ENCODE results near the gene PHF21A. TPM values are rescaled to one million over a fixed set of nuclear protein-coding genes. Genes with fewer than 3 reads are reported as not detected.

PHF21A gene
- total and polyA plus RNA-seq, 2 of the 8 experiments (the other 6 are each of a cell fraction or from before 2014, with no cell fraction given), result 17.6 to 40.3 TPM

DNA sequence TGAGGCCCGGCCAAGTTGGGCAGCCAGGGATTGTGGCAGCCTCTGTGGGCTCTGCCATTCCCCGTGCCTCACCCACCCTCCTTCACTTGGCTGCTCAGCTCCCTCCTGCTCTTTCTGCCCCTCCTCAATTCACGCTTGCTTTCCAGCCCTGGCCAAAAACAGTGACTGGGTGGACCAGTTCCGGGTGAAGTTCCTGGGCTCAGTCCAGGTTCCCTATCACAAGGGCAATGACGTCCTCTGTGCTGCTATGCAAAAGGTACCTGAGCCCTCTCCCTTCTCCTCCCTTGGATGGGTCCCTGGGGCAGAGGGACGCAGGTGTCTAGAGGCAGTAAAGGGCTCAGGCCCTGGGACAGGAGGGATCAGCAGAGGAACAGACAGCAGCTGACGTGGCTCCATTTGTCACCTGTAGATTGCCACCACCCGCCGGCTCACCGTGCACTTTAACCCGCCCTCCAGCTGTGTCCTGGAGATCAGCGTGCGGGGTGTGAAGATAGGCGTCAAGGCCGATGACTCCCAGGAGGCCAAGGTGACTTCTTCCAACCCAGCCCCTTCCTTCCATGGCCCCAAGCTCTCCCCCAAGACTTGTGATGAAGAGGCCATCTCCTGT, 216.8 kb downstream of the PHF21A start:
- no peak overlapping the region for H4K5ac ChIP-seq (ENCODE audit: insufficient read length, low read depth, low read length)
- H3K23me2 ChIP-seq (ENCODE audit: low read depth, low read length), result peaks cover 9% of the 10 kb centered on the region
- no peak overlapping the region for H4K91ac ChIP-seq (replicated peaks; ENCODE audit: insufficient read length, low read length)
- no peak overlapping the region for H2BK5ac ChIP-seq (ENCODE audit: low read depth, low read length)
- H3K23ac ChIP-seq (ENCODE audit: insufficient read length), result no peak overlapping the region
- no peak overlapping the region for H2AFZ ChIP-seq (ENCODE audit: low read length)
- DNase-seq (ENCODE audit: low read depth in 1 of 2, low spot score in 2 of 2) (no peak), FAIRE-seq (no peak)
- H3K79me1 ChIP-seq (ENCODE audit: low read depth, low read length), result peaks cover 2% of the 10 kb centered on the region
- ChIA-PET CTCF (ENCODE audit: partially characterized antibody) (interaction anchor here (0.8 to 1.2 kb wide), 3 partner anchors 26 to 32 kb away, joined by 3 read pairs; no protein-coding TSS in a partner anchor), POLR2A (ENCODE audit: partially characterized antibody) (interaction anchor here (1.0 to 6.2 kb wide), 4 partner anchors 12 to 24 kb away, joined by 4 to 36 read pairs (median 7); partner anchors contain the start of genes LARGE2 and PEX16)
- H2BK20ac ChIP-seq (ENCODE audit: low read length), result no peak overlapping the region
- no peak overlapping the region for H3K27ac ChIP-seq (ENCODE audit: low read depth, low read length)
- H4K8ac ChIP-seq (ENCODE audit: extremely low read depth, insufficient read depth, low read length), result no peak overlapping the region
- H4K20me1 ChIP-seq (replicated peaks in 1 of 2; ENCODE audit: control insufficient read depth in 1 of 2, insufficient read depth in 2 of 2, low read length in 2 of 2), result peaks cover 10 to 24% of the 10 kb centered on the region in 2 experiments
- peaks cover 6 to 18% (median 15%) of the 10 kb centered on the region in 4 experiments; a peak in 6 of 8 replicates for H3K36me3 ChIP-seq (ENCODE audit: control insufficient read depth in 2 of 4, insufficient read depth in 4 of 4, low read length in 3 of 4)
- H3K14ac ChIP-seq (ENCODE audit: insufficient read length), result no peak overlapping the region
- peaks cover 0 to 9% (median 3%) of the 10 kb centered on the region in 4 experiments; a peak in 5 of 7 replicates for H3K4me1 ChIP-seq (replicated peaks in 1 of 4; ENCODE audit: control insufficient read depth in 3 of 4, insufficient read depth in 4 of 4, low read length in 3 of 4)
- WGBS, 2 experiments (ENCODE audit: extremely low coverage in 1 of 2, insufficient coverage in 1 of 2, insufficient read length in 1 of 2, insufficient replicate concordance in 2 of 2, low coverage in 1 of 2, low lambda C conversion rate in 2 of 2, missing lambda C conversion rate in 1 of 2), result 95% methylated on average over 15 of the region's 15 CpGs; no CpG with 5 or more reads in 1 of the 2 experiments
- H3K4me2 ChIP-seq (ENCODE audit: insufficient read depth in 1 of 2, low read depth in 2 of 2, low read length in 2 of 2), result no peak overlapping the region
- H3K9ac ChIP-seq (replicated peaks in 1 of 4; ENCODE audit: extremely low read depth in 1 of 4, low read depth in 3 of 4, low read length in 3 of 4), result no peak overlapping the region; a peak in 1 of 7 replicates
- no peak overlapping the region for H2BK12ac ChIP-seq (ENCODE audit: low read depth, low read length)
- H3K56ac ChIP-seq (replicated peaks; ENCODE audit: insufficient read length, low read depth, low read length), result no peak overlapping the region
- H3K79me2 ChIP-seq (ENCODE audit: control insufficient read depth in 1 of 2, insufficient read depth in 2 of 2, low read length in 2 of 2), result no peaks in the 10 kb centered on the region
- H2BK120ac ChIP-seq (replicated peaks; ENCODE audit: low read depth, low read length), result no peak overlapping the region
- no peak overlapping the region for H3K18ac ChIP-seq (ENCODE audit: extremely low read depth, low read length)
- H3K27me3 ChIP-seq (replicated peaks in 1 of 4; ENCODE audit: control insufficient read depth in 3 of 4, extremely low read depth in 1 of 4, insufficient read depth in 3 of 4, low read length in 3 of 4), result peaks cover 0 to 5% (median 2%) of the 10 kb centered on the region in 4 experiments; a peak in 1 of 7 replicates
- no peak overlapping the region for H3K4ac ChIP-seq (replicated peaks; ENCODE audit: insufficient read length, low read depth, low read length)
- H2BK15ac ChIP-seq (ENCODE audit: low read length), result no peak overlapping the region
- H3K9me3 ChIP-seq (ENCODE audit: insufficient read depth in 2 of 2, low read depth in 1 of 2, low read length in 1 of 2), result no peaks in the 10 kb centered on the region
- H3K4me3 ChIP-seq (ENCODE audit: extremely low read depth in 1 of 4, insufficient read depth in 2 of 4, low read depth in 3 of 4, low read length in 4 of 4), result no peak overlapping the region
- H2AK5ac ChIP-seq (ENCODE audit: low read depth, low read length), result no peak overlapping the region
- TF ChIP-seq, protein P1, sequence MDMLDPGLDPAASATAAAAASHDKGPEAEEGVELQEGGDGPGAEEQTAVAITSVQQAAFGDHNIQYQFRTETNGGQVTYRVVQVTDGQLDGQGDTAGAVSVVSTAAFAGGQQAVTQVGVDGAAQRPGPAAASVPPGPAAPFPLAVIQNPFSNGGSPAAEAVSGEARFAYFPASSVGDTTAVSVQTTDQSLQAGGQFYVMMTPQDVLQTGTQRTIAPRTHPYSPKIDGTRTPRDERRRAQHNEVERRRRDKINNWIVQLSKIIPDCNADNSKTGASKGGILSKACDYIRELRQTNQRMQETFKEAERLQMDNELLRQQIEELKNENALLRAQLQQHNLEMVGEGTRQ (IDR thresholded peaks at IDR 0.05; ENCODE audit: low read length), result no peak
- TF ChIP-seq SIN3A (conservative IDR thresholded peaks at IDR 0.05 in 1 of 2, IDR thresholded peaks at IDR 0.05 in 1 of 2; ENCODE audit: low read depth in 1 of 2, low read length in 2 of 2), result no peak
